IPS-11a (cell line): ENCODE data around the gene DNAJC27.

Experiments
- H3K4me3 ChIP-seq: one replicate; pipeline ENCODE4 v1.5.1; 2013; ENCODE audit warnings: low read depth, low read length, control low read depth

DNAJC27 gene

GRCh38 chr2:24909555-24910177 is 62.1 kb downstream of the DNAJC27 start:
- no peak overlapping the region for H3K4me3 ChIP-seq

GRCh38 chr2:24908461-24908901 is 63.3 kb downstream of the DNAJC27 start:
- no peak overlapping the region for H3K4me3 ChIP-seq

GRCh38 chr2:24907116-24907515 is 64.6 kb downstream of the DNAJC27 start:
- H3K4me3 ChIP-seq, result no peak overlapping the region

GRCh38 chr2:24906466-24906865 is 65.3 kb downstream of the DNAJC27 start:
- H3K4me3 ChIP-seq, result no peak overlapping the region

- no peak overlapping the region for H3K4me3 ChIP-seq
Measured at GRCh38 chr2:24903161-24904103, 68.3 kb downstream of the DNAJC27 start.

GRCh38 chr2:24899361-24899910 is 72.3 kb downstream of the DNAJC27 start:
- H3K4me3 ChIP-seq, result no peak overlapping the region

GRCh38 chr2:24898122-24899109 is 73.3 kb downstream of the DNAJC27 start:
- H3K4me3 ChIP-seq, result no peak overlapping the region

GRCh38 chr2:24894750-24895149 is 77.0 kb downstream of the DNAJC27 start:
- H3K4me3 ChIP-seq, result no peak overlapping the region

- no peak overlapping the region for H3K4me3 ChIP-seq
Measured at GRCh38 chr2:24893934-24894333, 77.8 kb downstream of the DNAJC27 start.
